Panc1 (cell line): ENCODE data around the gene DGKG. TPM values are rescaled to one million over a fixed set of nuclear protein-coding genes. Genes with fewer than 3 reads are reported as not detected.

Experiments used
- ATAC-seq: fragments of 200-7000 bp; cut with Tn5 transposase; 2 replicates; pipeline ENCODE4 v1.9.1; 2020; ENCODE audit warnings: mild to moderate bottlenecking, moderate library complexity
- BruUV-seq: library from RNA; stranded (reverse); fragments of 400-500 nt; replicated peaks from 2 replicates; lab custom pipeline; 2021; lab: Mats Ljungman, UMichigan
- CTCF ChIA-PET: fragments of 300-600 bp; sonication (Branson Sonifier 250); formaldehyde crosslinking; loops from one replicate; lab custom pipeline; 2022; ENCODE audit warnings: antibody characterized with exemption; lab: Charles Lee
- POLR2A ChIA-PET: fragments of 300-600 bp; sonication (Branson Sonifier 250); formaldehyde crosslinking; loops from one replicate; lab custom pipeline; 2022; ENCODE audit warnings: antibody characterized with exemption; lab: Charles Lee
- DNase-seq: peaks from one replicate; pipeline ENCODE4 v3.0.0-alpha.2; 2010; ENCODE audit warnings: low read depth, low spot score
- H3K27ac ChIP-seq: 2 replicates; pipeline ENCODE4 v1.5.1; 2011; ENCODE audit warnings: mild to moderate bottlenecking, low read length, inconsistent platforms
- H3K27me3 ChIP-seq: fragments of 200-500 bp; sonication (Bioruptor generic); 2 replicates; pipeline ENCODE4 v1.6.0; 2014; ENCODE audit warnings: low read length, inconsistent platforms; ENCODE audit not compliant: control insufficient read depth, insufficient read depth
- H3K36me3 ChIP-seq: fragments of 200-500 bp; sonication (Bioruptor generic); 2 replicates; pipeline ENCODE4 v1.5.1; 2014; ENCODE audit warnings: inconsistent platforms, mild to moderate bottlenecking, low read length, moderate library complexity; ENCODE audit not compliant: control insufficient read depth, insufficient read depth
- H3K4me1 ChIP-seq: 2 replicates; pipeline ENCODE4 v1.5.1; 2011; ENCODE audit warnings: inconsistent platforms, mild to moderate bottlenecking, low read length, moderate library complexity; ENCODE audit not compliant: control insufficient read depth, insufficient read depth
- H3K4me3 ChIP-seq, 2 experiments: 2 replicates each; pipeline ENCODE4 v1.5.1; 2011 to 2012; ENCODE audit warnings: low read depth in 2 of 2, low read length in 2 of 2, mild to moderate bottlenecking in 2 of 2, inconsistent platforms in 1 of 2, moderate library complexity in 1 of 2
- H3K9me3 ChIP-seq: fragments of 200-500 bp; sonication (Bioruptor generic); 2 replicates; pipeline ENCODE4 v1.5.1; 2014; ENCODE audit warnings: low read depth, mild to moderate bottlenecking, inconsistent platforms, low read length, moderate library complexity; ENCODE audit not compliant: control insufficient read depth, insufficient read depth
- POLR2AphosphoS5 ChIP-seq: IDR thresholded peaks from 2 replicates; pipeline ENCODE4 v1.6.1; 2012; ENCODE audit warnings: mild to moderate bottlenecking, low read depth, low read length, moderate library complexity
- SIN3A ChIP-seq: IDR thresholded peaks from 2 replicates; pipeline ENCODE4 v1.6.1; 2012; ENCODE audit warnings: low read depth, mild to moderate bottlenecking, low read length, moderate library complexity, borderline replicate concordance; ENCODE audit not compliant: insufficient read depth
- TCF7L2 ChIP-seq: IDR thresholded peaks from 2 replicates; pipeline ENCODE4 v1.6.1; 2011; ENCODE audit warnings: mild to moderate bottlenecking, low read depth, low read length, inconsistent platforms
- in situ Hi-C: cut with HindIII; loops from 2 replicates; pipeline ENCODE4 v1.10.0; 2016; ENCODE audit warnings: low sequenced_read_pairs, low pct_unique_long_range_greater_than_20kb
- intact Hi-C: fragments of 100-400 bp; cut with micrococcal nuclease; formaldehyde crosslinking; loops from one replicate; pipeline ENCODE4 v1.10.0; 2022; ENCODE audit not compliant: unreplicated experiment
- total RNA-seq: library from RNA; stranded (reverse); gene quantifications from one replicate; pipeline ENCODE4 v1.2.1, GENCODE V29; 2021; ENCODE audit not compliant: unreplicated experiment
- TF ChIP-seq, protein P1 (sequence below), 2 experiments: IDR thresholded peaks; 2 replicates each; pipeline ENCODE4 v1.6.1; 2011 to 2012; ENCODE audit warnings: low read depth in 2 of 2, control low read depth in 1 of 2, low read length in 1 of 2, mild to moderate bottlenecking in 1 of 2, moderate library complexity in 1 of 2; ENCODE audit not compliant: insufficient read depth in 1 of 2
- TF ChIP-seq, protein P2 (sequence below): fragments of 450-650 bp; IDR thresholded peaks from 2 replicates; pipeline ENCODE4 v1.5.1; 2017; ENCODE audit warnings: mild to moderate bottlenecking

DGKG gene
- total RNA-seq, 1 experiment from 2014 or later: 0.46 TPM

DNA sequence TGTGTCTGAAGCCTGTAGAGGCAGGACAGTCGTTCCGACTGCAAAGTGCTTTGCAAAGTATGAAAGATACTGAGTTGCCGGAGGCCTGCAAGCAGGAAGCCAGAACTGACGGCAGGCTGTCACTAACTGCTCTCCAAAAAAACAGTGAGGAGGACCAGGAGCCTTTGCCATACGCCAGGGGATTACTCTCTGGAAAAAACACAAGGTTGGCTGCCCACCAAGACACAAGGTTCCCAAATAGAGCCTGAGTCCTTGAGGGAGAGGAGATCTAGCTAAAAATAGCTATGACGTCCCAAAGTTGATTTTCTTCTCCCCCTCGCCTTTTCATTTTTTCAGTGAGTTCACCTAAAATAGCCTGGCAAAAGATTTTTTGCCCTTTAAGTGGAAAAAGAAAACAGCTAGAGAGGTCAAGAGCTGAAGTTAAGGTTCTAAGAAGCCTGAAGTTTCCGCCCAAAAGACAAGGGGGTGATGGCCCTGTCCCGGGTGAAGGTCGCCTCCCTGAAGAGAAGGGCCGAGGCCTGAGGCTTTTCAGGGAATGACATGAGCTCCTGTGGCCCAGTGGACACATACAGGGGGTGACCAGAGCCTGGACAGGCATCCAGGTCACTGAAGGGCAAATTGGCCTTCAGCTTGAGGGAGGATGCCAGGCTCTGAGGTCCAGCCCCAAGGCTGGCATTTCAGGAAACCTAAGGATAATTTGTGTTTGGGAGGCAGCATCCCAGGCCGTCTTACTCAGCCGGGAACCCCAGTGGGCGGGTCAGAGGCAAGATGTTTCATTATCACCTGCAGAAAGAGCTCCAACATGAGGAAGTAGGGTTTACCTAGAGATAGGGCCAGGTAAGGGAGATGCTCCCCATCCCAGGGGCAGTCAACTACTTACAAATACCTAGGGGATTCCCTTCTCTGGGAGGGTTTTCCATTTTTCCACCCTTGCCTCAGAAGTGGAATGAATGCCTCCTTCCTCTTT, 44.9 kb upstream of the DGKG start:
- no peaks in the 10 kb centered on the region for H3K36me3 ChIP-seq
- ATAC-seq (no peak), DNase-seq (no peak)
- ChIA-PET CTCF (no interaction called here), POLR2A (no interaction called here)
- H3K4me1 ChIP-seq: no peaks in the 10 kb centered on the region
- BruUV-seq: no TSS peak
- in situ Hi-C loops (no loop called here), intact Hi-C loops (no loop called here)
- peaks cover 7% of the 10 kb centered on the region for H3K27me3 ChIP-seq
- TF ChIP-seq TCF7L2 (no peak), POLR2AphosphoS5 (no peak)
- TF ChIP-seq, protein P1, sequence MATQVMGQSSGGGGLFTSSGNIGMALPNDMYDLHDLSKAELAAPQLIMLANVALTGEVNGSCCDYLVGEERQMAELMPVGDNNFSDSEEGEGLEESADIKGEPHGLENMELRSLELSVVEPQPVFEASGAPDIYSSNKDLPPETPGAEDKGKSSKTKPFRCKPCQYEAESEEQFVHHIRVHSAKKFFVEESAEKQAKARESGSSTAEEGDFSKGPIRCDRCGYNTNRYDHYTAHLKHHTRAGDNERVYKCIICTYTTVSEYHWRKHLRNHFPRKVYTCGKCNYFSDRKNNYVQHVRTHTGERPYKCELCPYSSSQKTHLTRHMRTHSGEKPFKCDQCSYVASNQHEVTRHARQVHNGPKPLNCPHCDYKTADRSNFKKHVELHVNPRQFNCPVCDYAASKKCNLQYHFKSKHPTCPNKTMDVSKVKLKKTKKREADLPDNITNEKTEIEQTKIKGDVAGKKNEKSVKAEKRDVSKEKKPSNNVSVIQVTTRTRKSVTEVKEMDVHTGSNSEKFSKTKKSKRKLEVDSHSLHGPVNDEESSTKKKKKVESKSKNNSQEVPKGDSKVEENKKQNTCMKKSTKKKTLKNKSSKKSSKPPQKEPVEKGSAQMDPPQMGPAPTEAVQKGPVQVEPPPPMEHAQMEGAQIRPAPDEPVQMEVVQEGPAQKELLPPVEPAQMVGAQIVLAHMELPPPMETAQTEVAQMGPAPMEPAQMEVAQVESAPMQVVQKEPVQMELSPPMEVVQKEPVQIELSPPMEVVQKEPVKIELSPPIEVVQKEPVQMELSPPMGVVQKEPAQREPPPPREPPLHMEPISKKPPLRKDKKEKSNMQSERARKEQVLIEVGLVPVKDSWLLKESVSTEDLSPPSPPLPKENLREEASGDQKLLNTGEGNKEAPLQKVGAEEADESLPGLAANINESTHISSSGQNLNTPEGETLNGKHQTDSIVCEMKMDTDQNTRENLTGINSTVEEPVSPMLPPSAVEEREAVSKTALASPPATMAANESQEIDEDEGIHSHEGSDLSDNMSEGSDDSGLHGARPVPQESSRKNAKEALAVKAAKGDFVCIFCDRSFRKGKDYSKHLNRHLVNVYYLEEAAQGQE (IDR thresholded peaks at IDR 0.05; ENCODE audit: insufficient read depth in 1 of 2, low read depth in 2 of 2, low read length in 1 of 2): no peak
- no peak overlapping the region for H3K4me3 ChIP-seq
- H3K9me3 ChIP-seq: no peaks in the 10 kb centered on the region
- H3K27ac ChIP-seq: no peak overlapping the region

GRCh38 chr3:186401556-186401955, 39.5 kb upstream of the DGKG start:
- TF ChIP-seq SIN3A (no peak), POLR2AphosphoS5 (no peak), TCF7L2 (no peak)
- TF ChIP-seq, protein P1 (IDR thresholded peaks at IDR 0.05; ENCODE audit: insufficient read depth in 1 of 2, low read depth in 2 of 2, low read length in 1 of 2): no peak
- TF ChIP-seq, protein P2, sequence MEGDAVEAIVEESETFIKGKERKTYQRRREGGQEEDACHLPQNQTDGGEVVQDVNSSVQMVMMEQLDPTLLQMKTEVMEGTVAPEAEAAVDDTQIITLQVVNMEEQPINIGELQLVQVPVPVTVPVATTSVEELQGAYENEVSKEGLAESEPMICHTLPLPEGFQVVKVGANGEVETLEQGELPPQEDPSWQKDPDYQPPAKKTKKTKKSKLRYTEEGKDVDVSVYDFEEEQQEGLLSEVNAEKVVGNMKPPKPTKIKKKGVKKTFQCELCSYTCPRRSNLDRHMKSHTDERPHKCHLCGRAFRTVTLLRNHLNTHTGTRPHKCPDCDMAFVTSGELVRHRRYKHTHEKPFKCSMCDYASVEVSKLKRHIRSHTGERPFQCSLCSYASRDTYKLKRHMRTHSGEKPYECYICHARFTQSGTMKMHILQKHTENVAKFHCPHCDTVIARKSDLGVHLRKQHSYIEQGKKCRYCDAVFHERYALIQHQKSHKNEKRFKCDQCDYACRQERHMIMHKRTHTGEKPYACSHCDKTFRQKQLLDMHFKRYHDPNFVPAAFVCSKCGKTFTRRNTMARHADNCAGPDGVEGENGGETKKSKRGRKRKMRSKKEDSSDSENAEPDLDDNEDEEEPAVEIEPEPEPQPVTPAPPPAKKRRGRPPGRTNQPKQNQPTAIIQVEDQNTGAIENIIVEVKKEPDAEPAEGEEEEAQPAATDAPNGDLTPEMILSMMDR: no peak
- Histone ChIP-seq H3K4me3 (no peak overlapping the region), H3K36me3 (no peaks in the 10 kb centered on the region), H3K9me3 (no peaks in the 10 kb centered on the region), H3K27me3 (peaks cover 6% of the 10 kb centered on the region), H3K27ac (no peak overlapping the region), H3K4me1 (no peaks in the 10 kb centered on the region)
- no peak for ATAC-seq
- no peak for DNase-seq
- ChIA-PET CTCF (no interaction called here), POLR2A (no interaction called here)
- intact Hi-C loops (no loop called here), in situ Hi-C loops (no loop called here)
- BruUV-seq: no TSS peak
